GM19240 (cell line): ENCODE data around the gene GABPB2.
A peak's percentile ranks its signal among the peaks of the same experiment; 100 is the strongest.

Source experiments
- DNase-seq: peaks from one replicate; pipeline ENCODE4 v3.0.0; 2011; ENCODE audit warnings: low spot score; ENCODE audit not compliant: insufficient read length

GABPB2 gene

DNA sequence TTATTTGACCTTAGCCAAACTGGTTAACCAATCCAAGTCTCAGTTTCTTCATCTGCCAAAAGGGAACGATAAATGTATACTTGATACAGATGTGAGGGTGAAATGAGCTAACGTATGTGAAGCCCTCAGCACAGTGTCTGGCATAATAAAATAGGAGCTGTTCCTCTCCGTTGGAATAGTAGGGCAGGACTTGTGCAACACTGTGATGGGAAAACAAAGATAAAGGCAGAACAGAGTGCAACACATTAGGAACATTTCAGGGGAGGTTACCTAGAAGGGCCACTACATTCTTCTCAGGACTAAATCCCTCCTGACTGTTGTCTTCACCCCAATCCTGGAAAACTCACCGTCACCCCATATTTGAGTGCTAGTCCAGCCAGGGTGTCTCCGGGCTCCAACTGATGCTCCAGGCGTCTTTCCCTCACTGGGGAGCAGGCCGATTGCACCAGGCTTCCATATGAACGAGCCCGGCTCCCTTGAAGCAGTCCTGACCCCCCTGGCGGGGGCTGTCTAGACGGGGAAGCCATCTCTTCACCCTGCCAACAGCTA is 94.2 kb downstream of the GABPB2 start:
- no peak for DNase-seq

DNA sequence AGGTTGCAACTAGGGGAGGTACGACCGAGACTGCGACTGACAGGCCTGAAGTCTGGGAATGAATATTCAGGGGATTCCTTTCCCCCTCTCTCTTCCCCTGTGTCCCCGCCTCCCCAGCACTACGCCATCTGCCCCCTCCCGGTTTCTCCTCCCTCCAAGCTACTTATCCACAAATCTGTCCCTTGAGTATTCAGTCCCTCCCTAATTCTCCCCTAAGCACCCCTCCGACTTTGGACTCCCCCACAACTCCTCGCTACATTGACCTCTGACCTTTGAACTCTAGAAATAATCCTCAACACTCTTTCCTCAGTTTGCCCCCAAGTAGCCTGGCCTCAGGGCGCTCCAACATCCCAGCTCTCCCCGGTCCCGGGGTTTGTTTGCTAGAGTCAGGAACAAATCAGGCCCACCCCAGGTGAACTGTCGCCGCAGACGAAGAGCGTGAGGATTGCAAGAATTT is 94.7 kb downstream of the GABPB2 start:
- DNase-seq: no peak

GRCh38 chr1:151165738-151166504 is 95.4 kb downstream of the GABPB2 start, which contains the start of the genes LYSMD1 and SCNM1:
LYSMD1 (minus strand) TSS chr1:151165902; CDS start chr1:151165258, 644 bp downstream.
SCNM1 (plus strand) TSS chr1:151166144; CDS start chr1:151166153, 9 bp downstream.
- peak; percentile 91 for DNase-seq

GRCh38 chr1:151166505-151166956 is 96.0 kb downstream of the GABPB2 start:
- no peak for DNase-seq

GRCh38 chr1:151167116-151167515 is 96.6 kb downstream of the GABPB2 start:
- DNase-seq: no peak

DNA sequence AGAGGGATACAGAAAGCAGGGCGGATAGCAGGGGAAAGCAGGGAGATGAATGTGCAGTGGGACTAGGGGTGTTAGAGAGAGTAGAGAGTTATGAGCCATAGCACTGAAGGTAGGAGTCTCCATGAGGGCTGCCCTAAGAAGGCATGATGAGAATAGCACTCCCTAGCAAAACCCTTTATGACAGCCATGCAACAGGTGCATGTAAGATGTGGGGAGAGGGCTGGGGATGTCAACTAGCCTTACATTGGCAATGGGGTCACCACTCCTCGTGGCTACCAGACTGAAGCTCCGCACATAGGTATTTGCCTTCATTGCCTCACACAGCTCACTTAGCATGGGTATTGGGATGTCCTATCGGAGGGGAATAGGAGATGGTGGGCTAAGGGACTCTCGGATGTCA is 100.6 kb downstream of the GABPB2 start:
- DNase-seq: no peak
